ENCODE results near the gene COPS4.
"Not testable (repeated sequence)": the region's sequence is repeated elsewhere in the genome, so short reads cannot be mapped to it uniquely, and the experiment has no call there.

The COPS4 gene

DNA sequence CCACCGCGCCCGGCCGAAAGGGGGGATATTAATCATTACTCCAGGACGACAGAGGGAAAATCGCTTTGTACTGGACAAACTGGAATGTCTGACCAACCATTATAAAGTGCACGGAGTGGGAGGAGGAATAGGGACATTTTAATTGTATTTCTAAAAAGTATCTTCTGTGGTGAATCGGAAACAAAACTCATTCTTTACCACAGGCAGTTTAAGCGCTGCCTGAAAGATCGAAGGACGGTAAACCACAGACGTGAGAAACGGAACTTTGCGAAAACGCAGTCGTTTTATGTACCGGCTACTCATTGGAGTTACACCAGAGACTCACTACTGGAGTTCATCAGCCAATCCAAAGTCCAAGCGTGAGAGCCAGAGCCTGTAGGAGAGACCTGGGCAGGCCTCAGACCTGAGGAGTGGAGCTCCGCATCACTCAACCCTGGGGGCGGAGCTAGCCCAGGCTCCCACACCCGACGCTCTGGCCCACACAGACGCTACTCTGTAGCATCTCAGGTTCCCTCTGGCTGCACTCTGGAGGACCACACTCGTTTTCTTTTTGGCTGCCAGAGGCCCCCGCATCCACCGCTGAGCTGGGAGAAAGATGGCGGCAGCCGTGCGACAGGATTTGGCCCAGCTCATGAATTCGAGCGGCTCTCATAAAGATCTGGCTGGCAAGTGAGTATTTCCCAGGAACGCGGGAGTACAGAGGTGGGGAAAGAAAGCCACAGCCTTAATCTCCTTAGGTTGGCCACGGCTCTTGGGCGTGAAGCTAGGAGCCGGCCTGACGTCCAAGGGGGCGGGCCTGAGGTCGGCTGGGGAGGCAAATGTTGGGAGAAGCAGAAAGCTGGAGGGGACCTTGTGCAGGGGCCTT, at the start of gene COPS4:
TSS of gene COPS4 (plus strand) at position 554 of the 865 bp plus-strand sequence. CDS start at position 596, 42 bp downstream.
- peak; percentile 88 to 96 for DNase-seq (ENCODE audit: low read depth in 2 of 2)

DNA sequence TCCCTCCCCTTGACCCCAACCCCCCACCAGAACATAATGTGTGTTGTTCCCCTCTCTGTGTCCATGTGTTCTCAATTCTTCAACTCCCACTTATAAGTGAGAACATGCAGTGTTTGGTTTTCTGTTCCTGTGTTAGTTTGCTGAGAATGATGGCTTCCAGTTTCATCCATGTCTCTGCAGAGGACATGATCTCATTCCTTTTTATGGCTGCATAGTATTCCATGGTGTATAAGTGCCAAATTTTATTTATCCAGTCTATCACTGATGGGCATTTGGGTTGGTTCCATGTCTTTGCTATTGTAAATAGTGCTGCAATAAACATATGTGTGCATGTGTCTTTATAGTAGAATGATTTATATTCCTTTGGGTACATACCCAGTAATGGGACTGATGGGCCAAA, 47.5 kb upstream of the COPS4 start:
- DNase-seq (ENCODE audit: low read depth in 2 of 2): not testable (repeated sequence)

DNA sequence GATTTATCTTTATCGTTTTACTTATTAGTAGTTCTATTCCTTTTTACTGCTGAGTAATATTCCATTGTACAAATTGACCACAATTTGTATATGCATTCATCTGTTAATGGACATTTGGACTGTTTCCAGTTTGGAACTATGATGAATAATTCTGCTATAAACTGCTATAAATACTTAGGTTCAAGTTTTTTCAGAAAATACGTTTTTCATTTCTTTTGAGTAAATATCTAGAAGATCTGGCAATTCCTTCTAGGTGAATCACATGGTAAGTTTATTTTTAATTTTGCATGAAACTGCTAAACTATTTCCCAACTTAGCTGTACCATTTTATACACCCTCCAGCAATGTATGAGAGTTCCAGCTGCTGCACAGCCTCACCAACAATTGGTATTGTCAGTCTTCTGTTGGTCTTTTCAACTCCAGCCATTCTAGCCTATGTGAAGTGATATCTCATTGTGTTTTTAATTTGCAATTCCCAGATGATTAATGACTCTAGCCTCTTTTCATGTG, 46.6 kb upstream of the COPS4 start:
- no peak for DNase-seq (ENCODE audit: low read depth in 2 of 2)

DNA sequence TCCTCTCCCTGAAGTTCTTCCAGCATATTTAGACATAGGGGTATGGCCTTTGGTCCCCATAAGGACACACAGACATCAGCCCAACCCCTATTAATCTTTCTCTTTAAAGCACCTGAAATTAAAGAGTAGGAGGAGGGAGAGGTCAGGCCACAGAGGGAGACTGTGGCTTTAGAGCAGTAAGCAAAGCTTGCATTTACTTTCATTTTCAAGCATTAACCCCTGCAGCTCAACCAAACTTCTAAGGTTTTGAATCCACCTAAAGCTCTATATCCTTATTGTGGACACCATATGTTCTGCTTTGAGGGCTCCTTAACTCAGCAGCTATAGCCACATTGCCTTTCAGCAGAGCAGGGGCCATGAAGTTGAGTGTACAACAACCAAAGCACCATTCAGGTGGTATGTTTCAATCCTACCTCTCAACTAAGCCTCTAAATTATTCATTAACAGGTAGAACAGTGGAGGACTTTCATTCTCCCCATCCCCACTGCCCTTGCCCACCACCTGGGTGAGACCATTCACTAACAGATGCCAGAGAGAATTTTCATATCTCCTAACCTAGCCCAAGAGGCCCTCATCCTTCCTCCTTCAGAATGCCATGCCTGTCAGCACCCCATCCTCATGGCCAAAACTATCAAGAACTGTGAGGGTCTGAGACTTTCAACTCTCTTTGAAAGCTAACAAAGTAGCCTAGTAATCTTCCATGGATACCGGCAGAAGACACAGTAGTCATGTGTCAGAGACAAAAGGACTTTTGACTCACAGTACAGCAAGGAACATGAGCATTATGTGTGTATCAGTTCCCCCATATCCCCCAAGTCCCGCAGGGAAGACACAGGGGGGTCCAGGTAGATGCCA, 45.2 kb upstream of the COPS4 start:
- DNase-seq (ENCODE audit: low read depth in 2 of 2): no peak

DNA sequence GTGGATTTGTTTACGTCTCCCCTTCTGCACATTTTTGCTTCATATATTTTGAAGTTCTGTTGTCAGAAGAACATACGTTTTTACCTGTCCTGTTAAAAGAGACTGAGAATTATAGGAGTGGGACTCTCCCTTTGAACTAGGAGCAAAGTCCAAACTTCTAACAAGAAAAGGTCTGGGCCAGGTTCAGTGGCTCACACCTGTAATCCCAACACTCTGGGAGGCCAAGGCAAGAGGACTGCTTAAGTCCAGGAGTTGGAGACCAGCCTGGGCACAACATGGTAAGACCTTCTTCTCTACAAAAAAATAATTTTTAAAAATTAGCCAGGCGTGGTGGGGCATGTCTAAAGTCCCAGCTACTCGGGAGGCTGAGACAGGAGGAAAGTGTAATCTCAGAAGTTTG, 40.1 kb upstream of the COPS4 start:
- DNase-seq (ENCODE audit: low read depth in 2 of 2): no peak

DNA sequence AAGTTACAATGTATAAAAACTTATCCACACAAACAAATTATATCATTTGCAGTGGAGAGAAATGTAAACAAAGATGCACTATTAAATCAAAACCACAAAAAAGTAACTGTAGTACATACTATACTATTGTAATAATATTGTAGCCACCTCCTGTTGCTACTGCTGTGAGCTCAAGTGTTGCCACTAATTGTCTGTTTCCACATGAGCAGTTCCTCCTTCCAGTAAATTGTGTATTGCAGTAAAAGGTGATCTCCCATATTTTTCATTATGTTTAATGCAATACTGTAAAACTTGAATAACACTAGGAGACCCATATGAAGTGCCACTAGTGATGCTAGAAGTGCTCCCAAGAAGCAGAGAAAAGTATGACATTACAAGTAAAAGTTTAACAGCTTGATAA, 36.1 kb upstream of the COPS4 start:
- no peak for DNase-seq (ENCODE audit: low read depth in 2 of 2)

DNA sequence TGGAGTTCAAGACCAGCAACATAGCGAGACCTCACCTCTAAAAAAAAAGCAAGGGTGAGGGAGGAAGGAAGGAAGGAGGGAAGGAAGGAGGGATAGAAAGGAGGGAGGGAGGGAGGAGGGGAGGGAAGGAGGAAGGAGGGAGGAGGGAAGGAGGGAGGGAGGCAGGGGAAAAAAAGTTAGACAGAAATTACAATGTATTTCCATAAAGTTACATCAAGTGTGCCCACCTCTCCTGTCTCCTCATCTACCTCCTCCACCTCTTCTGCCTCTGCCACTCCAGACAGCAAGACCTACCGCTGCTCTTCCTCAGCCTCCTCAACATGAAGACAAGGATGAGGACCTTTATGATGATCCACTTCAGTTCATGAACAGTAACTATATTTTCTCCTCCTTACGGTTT, 32.7 kb upstream of the COPS4 start:
- no peak for DNase-seq (ENCODE audit: low read depth in 2 of 2)

DNA sequence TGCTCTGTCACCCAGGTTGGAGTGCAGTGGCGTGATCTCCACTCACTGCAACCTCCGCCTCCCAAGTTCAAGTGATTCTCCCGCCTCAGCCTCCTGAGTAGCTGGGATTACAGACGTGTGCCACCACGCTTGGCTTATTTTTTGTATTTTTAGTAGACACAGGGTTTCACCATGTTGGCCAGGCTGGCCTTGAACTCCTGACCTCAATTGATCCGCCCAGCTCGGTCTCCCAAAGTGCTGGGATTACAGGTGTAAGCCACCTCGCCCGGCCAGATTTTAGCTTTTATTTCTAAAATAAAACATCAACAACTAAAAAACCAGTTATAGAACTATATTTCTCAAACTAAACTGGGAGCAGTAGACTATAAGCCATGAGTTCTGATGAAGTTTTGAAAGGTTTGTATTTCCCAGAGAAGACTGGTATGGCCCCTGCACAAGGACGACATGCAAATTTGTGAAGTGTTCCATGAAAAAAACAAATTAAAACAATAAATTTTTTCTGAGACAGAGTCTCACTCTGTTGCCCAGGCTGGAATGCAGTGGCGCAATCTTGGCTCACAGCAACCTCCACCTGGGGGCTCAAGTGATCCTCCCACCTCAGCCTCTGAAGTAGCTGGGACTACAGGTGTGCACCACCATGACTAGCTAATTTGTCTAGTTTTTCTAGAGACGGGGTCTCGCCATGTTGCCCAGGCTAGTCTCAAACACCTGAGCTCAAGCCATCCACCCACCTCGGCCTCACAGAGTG, 31.8 kb upstream of the COPS4 start:
- not testable (repeated sequence) for DNase-seq (ENCODE audit: low read depth in 2 of 2)

DNA sequence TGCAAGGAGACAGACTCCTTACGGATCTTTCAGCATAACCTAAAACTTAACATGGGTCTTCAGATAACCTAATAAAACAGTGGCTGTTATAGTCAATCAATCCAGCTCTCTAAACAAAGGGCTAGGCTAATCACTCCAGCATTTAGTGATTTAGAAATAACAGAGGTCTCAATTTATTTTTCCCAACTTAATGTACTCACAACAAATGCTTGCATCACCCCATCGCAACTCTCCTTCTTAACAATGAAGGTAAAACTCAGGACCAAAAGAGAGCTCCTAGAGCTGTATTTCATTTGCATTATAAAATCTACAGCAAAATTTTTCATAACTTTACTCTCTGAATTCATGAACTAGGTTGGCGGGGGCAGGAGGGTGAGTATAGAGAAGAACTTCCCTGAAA, 25.5 kb upstream of the COPS4 start:
- no peak for DNase-seq (ENCODE audit: low read depth in 2 of 2)

DNA sequence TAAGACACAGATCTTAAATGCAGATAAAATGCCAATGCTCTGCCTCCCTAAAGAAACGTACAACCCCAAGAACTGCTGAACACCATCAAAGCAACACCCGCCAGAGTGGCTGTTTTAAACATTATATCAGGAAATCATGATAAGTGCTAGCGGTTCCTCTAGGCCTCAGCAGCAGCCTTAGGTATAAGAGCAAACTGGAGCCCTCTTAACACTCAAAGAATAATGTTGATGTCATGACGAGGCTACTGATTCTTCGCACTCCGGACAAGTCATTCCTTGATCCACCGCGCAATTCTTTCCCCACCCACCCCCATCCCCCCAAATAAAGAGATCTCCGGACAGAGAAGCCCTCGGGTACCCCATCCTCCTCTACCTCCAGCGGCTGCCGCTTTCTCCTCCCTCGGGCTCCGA, 24.9 kb upstream of the COPS4 start:
- DNase-seq (ENCODE audit: low read depth in 2 of 2): no peak

DNA sequence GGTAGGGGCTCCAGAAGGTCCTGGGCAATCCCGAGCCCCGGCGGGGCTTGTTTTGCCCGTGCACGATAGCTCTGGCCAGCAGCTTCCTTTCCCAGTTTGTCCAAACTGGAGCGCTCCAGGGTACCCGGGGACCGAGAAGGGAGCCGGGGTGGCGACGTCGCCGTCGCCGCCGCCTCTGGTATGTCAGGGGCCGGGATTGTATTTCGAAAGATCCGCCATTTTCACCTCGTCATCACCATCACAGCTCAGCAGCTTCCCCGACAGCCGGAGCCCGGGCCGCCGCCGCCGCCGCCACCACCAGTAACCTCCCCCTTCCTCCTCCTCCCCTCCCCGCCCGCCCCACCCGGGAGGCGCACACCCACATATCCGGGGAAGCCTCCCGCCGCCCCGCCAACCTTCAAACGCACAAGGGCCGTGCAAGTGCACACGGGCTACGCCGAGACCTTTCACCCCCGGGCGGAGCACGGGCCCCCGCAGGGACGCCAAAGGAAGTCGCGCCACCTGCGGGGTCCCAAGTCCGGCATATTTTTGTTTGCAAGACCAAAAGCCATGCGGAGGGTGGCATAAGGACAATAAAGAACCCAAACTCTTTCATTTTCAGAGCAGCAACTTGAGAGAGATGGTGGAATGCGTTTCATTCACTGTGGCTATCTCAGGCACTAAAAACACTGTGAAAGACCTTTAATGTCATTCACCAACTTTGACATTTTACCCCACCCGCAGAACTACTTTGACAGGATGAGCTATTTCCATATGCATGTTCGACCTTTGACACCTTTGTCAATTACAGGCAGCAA, 24.3 kb upstream of the COPS4 start, which contains the start of gene LIN54:
TSS of gene LIN54 (minus strand) at position 302 of the 797 bp plus-strand sequence. CDS start 25,979 bp downstream, outside the sequence.
- peak; percentile 73 to 75 for DNase-seq (ENCODE audit: low read depth in 2 of 2)

DNA sequence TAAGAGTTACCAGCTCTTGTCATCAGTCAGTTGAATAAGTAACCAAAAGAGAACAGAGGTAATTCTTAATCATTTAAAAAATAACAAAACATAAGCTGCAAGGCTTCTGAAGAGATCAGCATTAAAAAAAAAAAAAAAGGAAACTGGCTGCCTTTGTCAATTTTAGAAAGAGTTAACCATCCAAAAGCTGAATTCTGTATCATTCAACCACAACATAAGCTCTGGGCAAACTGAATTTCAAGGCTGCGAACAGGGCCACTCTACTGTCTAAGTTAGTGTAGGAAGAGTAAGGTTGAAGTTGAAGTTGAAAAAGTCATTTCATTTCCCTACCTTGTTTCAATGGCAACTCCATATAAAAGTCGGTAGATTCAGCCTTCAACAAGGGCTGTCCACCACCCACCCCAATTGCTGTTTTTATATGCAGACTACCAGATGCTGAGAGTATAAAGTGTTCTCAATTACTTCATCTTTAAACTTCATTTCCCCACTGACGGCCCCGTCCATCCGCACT, 23.2 kb upstream of the COPS4 start:
- DNase-seq (ENCODE audit: low read depth in 2 of 2): no peak

DNA sequence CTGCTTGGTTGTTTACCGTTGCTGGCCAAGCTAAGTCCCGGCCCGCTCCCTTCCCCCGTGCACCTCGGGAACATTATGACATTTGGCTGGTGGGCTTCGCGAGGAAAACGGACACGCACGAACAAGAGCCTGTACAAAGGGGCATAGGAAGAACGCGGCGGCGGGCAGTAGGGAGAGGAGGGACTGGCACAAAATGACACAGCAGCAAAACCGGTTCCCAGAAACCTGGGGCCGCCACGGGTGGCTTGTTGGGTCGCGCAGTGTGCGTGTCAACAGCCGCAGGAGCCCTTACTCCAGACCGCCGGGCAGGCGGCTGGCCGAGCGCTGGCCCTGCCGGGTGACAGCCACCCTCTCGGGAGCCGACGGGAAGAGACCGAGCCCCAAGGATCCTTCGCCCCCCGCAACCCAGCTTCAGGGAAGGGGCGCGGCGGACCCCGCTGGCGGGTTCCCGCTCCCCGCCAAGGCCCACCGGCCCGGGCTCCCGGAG, 22.7 kb upstream of the COPS4 start:
- DNase-seq (ENCODE audit: low read depth in 2 of 2): no peak

DNA sequence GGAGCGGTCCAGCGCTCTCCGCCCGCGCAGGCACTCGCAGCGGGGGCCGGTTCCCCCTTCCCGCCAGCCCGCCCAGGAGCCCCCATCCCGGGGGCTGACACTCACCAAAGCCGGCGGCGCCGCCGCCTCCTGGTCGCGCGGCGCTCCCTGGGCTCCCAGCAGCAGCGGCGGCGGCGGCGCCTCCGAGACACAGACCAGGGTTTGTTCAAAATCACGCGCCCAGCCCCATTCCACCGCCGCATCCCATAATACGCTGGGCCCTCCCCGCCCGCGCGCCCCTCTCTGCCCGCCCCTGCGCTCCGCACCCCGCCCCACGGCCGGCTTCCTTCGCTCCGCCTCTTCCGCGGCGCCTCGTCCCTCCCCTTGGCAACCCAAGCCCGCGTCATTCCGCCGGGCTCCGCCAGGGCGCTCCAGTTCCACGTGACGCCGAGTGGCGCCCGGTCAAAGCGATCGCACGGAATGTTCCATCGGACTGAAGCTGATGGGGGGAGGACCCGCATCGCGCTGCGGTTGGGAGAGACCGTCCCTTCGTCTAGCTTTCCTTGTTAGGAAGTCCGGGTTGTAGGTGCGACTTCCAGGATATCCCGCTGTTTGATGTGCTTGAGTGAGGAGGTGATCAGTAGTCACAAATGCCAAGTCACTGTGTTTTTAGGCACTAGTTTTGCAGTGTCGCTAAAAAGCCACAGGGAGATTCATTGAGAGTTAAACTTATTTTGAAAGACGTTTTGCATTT, 22.1 kb upstream of the COPS4 start:
- peak; percentile 92 to 96 for DNase-seq (ENCODE audit: low read depth in 2 of 2)

DNA sequence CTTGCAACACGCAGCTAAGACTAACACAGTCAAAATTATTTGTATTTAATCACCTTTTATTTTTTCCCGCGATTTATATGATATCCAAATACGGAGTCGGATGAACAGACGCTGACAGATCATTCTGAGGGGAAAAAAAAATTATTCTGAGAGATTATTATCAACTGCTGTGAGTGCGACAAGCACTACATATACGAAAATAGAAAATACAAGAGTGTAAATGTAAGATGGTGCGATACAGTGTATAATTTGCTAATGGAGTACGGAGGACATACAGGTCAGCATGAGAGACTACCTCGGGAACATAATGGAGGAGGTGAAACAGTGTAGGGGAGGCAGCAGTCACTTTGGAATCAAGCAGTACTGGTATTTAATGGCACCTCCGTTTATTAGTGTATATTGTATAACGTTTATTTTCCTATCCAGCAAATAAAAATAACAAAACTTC, 21.5 kb upstream of the COPS4 start:
- no peak for DNase-seq (ENCODE audit: low read depth in 2 of 2)

DNA sequence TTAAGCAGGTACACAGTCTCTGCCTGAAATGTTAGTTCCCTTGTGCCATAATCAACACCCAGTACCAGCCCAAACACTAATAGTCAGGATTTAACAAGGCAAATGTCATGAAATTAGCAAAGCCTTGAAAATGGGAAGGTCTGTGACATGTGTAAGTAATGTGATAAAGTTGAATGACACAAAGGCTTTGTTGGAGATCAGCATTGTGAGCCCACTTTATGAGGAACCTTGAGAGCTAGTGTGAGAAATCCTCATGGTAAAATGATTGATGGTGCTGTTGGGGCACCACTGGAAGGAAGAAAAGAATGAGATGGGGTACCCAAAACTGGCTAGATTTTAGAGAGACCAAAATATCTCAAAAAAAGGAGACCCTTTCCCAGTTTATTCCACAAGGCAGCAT, 21.1 kb upstream of the COPS4 start:
- no peak for DNase-seq (ENCODE audit: low read depth in 2 of 2)

DNA sequence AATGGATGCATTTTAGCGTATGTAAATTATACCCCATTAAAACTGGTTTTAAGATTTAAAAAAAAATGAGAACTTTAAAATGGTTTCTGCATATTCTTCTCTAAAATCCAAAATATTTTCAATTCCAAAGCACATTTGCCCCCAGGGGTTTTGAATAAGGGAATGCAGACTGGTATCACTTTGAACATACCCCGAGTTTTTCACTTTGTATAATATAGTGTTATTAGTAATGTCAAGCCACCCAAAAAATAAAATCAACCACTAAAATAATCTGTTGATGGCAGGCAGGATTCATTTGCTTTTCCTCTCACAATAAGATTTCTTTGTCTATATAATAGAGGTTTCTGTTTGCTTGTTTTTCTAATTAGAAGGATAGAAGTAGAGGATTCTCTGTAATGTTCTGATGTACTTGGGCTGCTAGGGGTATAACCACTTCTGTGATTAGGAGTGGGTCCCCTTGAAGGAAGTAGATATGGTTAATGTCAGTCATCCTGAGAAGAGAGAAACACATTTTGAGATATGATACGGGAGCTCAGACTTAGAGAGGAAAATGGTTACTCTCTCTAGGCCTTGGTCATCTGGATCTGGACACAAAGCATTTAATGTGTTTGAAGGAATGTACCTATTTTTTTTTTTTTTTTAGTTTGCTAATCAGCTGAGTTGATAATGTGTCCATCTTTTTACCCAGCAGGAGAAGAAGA, 15.0 kb upstream of the COPS4 start:
- DNase-seq (ENCODE audit: low read depth in 2 of 2): no peak

DNA sequence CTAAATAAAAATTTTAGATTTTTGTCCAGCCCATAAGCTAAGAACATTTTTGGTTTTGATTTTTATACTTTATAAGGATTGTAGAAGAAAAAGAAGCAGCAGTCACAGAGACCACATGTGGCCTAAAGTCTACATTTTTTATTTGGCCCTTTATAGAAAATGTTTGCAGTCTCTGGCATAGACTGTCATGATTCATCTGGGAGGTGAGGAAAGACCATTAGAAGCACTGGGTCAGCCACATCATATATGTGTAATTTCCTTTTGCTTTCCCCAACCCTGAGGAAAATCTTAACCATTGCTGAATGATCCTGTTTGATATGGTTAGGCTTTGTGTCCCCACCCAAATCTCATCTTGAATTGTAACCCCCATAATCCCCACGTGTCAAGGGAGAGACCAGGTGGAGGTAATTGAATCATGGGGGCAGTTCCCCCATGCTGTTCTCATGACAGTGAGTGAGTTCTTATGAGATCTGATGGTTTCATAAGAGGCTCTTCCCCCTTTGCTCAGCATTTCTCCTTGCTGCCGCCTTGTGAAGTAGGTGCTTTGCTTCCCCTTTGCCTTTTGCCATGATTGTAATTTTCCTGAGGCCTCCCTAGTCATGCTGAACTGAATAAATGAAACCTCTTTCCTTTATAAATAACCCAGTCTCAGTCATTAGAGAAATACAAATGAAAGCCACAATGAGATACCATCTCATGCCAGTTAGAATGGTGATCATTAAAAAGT, 12.1 kb upstream of the COPS4 start:
- DNase-seq (ENCODE audit: low read depth in 2 of 2): no peak

Data from stimulated activated CD8-positive, alpha-beta memory T cell treated with anti-CD3 and anti-CD28 coated beads, Interleukin-15, amount 100 ng/mL, for 4 hours (primary cell).